Brain microvascular endothelial cell (primary cell): ENCODE data around the gene ONECUT1.
"Not testable (repeated sequence)": the region's sequence is repeated elsewhere in the genome, so short reads cannot be mapped to it uniquely, and the experiment has no call there.

Experiments
- DNase-seq: peaks from one replicate; pipeline ENCODE4 v3.0.0-alpha.2; 2020
- H3K27ac ChIP-seq: fragments of 250-450 bp; sonication (Bioruptor Pico); 2 replicates; pipeline ENCODE4 v1.5.1; 2020; ENCODE audit warnings: mild to moderate bottlenecking, moderate library complexity
- H3K27me3 ChIP-seq: fragments of 250-450 bp; sonication (Bioruptor Pico); replicated peaks from 2 replicates; pipeline ENCODE4 v1.5.1; 2020; ENCODE audit warnings: mild to moderate bottlenecking
- H3K36me3 ChIP-seq: fragments of 250-450 bp; sonication (Bioruptor Pico); replicated peaks from 2 replicates; pipeline ENCODE4 v1.5.1; 2020; ENCODE audit warnings: mild to moderate bottlenecking
- H3K4me3 ChIP-seq: 2 replicates; pipeline ENCODE4 v1.5.1; 2011; ENCODE audit warnings: low read depth, mild to moderate bottlenecking, control low read depth, low read length, moderate library complexity
- CTCF ChIP-seq: IDR thresholded peaks from 2 replicates; pipeline ENCODE4 v1.5.1; 2011; ENCODE audit warnings: low read depth, mild to moderate bottlenecking, moderate library complexity, low read length, control low read depth, inconsistent platforms; ENCODE audit errors: missing control alignments
- in situ Hi-C: cut with HindIII; loops from 2 replicates; pipeline ENCODE4 v1.10.0; 2017; ENCODE audit warnings: low sequenced_read_pairs, low pct_ligation_motif_present

Gene ONECUT1

GRCh38 chr15:52790169-52790708, at the start of gene ONECUT1:
Gene ONECUT1 (minus strand): TSS chr15:52790336. CDS start chr15:52789884, 452 bp downstream.
- in situ Hi-C loops = loop anchor here (25.0 kb wide), 1 partner anchor 922 kb away; no protein-coding TSS in a partner anchor
- H3K36me3 ChIP-seq = no peaks in the 10 kb centered on the region
- peak within 1 kb of the TSS; percentile 50 for H3K4me3 ChIP-seq
- no peak for TF ChIP-seq CTCF
- DNase-seq = no peak
- no peak within 1 kb of the TSS for H3K27ac ChIP-seq
- H3K27me3 ChIP-seq = peaks cover 82% of the 10 kb centered on the region

GRCh38 chr15:52834379-52834778, 44.2 kb upstream of the ONECUT1 start:
- Histone ChIP-seq H3K27me3 (no peaks in the 10 kb centered on the region), H3K4me3 (no peak overlapping the region), H3K27ac (no peak overlapping the region), H3K36me3 (no peaks in the 10 kb centered on the region)
- no peak for DNase-seq
- no peak for TF ChIP-seq CTCF
- in situ Hi-C loops = no loop called here

- H3K4me3 ChIP-seq, H3K27me3 ChIP-seq, DNase-seq, in situ Hi-C loops, H3K36me3 ChIP-seq, H3K27ac ChIP-seq: not testable (repeated sequence)
These were observed 34.2 kb upstream of the ONECUT1 start for GRCh38 chr15:52824169-52824942.

- in situ Hi-C loops = no loop called here
- Histone ChIP-seq H3K27me3 (no peaks in the 10 kb centered on the region), H3K36me3 (no peaks in the 10 kb centered on the region), H3K4me3 (no peak overlapping the region), H3K27ac (no peak overlapping the region)
- TF ChIP-seq CTCF = no peak
- DNase-seq = no peak
These were observed 32.3 kb upstream of the ONECUT1 start for GRCh38 chr15:52822475-52822874.

GRCh38 chr15:52819253-52819652, 29.1 kb upstream of the ONECUT1 start:
- TF ChIP-seq CTCF = no peak
- H3K27me3 ChIP-seq = no peaks in the 10 kb centered on the region
- H3K4me3 ChIP-seq = no peak overlapping the region
- DNase-seq = no peak
- no peak overlapping the region for H3K27ac ChIP-seq
- H3K36me3 ChIP-seq = no peaks in the 10 kb centered on the region
- in situ Hi-C loops = no loop called here

GRCh38 chr15:52815899-52816298, 25.8 kb upstream of the ONECUT1 start:
- in situ Hi-C loops, H3K36me3 ChIP-seq, H3K27me3 ChIP-seq, H3K4me3 ChIP-seq, H3K27ac ChIP-seq, DNase-seq: not testable (repeated sequence)
